ENCODE results near the gene LGALS1. TPM values are rescaled to one million over a fixed set of nuclear protein-coding genes. Genes with fewer than 3 reads are reported as not detected.
A peak's percentile ranks its signal among the peaks of the same experiment; 100 is the strongest.

LGALS1 gene
- total RNA-seq, 1 donor from 2014 or later, result 55.5 TPM

DNA sequence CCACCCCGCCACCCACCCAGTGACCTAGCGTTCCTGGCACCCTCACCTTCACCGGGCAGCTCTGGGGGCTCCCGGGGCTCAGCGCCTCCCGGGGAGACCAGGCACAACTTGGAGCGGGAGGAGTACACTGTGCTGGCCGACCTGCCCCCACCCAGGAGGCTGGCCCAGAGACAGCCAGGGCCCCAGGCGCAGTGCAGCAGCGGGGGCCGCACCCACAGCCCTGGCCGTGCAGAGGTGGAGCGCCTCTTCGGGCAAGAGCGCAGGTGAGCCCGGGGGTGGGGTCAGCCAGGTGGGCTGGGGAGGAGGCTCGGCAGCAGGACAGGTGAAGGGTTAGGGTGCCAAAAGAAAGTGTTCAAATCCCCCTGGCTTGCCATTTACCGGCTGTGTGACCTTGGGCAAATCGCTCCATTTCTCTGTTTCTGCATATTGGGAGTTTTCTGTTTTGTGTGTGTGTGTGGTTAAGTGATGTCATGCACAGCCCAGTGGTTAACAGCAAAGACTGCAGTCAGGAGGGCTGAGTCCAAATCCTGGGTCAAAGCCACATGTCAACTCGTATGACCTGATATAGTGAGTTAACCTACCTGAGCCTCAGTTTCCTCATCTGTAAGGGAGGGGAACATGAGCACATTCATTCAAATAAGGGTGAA, 50.9 kb downstream of the LGALS1 start:
- ATAC-seq, result peak; percentile 49

GRCh38 chr22:37728620-37729019, 53.2 kb downstream of the LGALS1 start:
- no peak for ATAC-seq

Other genes starting within 250 kb of the LGALS1 start
- gene ELFN2, start 248.2 kb upstream of the LGALS1 start, total RNA-seq, result not detected
- gene MFNG, start 189.3 kb upstream of the LGALS1 start, total RNA-seq, result 4.3 TPM
- 10.5 TPM for gene CARD10, start 156.2 kb upstream of the LGALS1 start, total RNA-seq
- gene CDC42EP1, start 115.2 kb upstream of the LGALS1 start, total RNA-seq, result 117 TPM
- not detected for gene LGALS2, start 95.5 kb upstream of the LGALS1 start, total RNA-seq
- 28.4 TPM for gene GGA1, start 66.8 kb upstream of the LGALS1 start, total RNA-seq
- 40.2 TPM for gene SH3BP1, start 36.0 kb upstream of the LGALS1 start, total RNA-seq
- gene PDXP, start 16.9 kb upstream of the LGALS1 start, total RNA-seq, result 2.5 TPM
- 32.8 TPM for gene NOL12, start 10.7 kb downstream of the LGALS1 start, total RNA-seq
- 68.3 TPM for gene TRIOBP, start 21.4 kb downstream of the LGALS1 start, total RNA-seq
- gene GCAT, start 132.3 kb downstream of the LGALS1 start, total RNA-seq, result 21.7 TPM
- 0.32 TPM for gene GALR3, start 147.7 kb downstream of the LGALS1 start, total RNA-seq
- 14.2 TPM for gene ANKRD54, start 168.7 kb downstream of the LGALS1 start, total RNA-seq
- 358 TPM for gene EIF3L, start 173.8 kb downstream of the LGALS1 start, total RNA-seq
- 105 TPM for gene MICALL1, start 230.7 kb downstream of the LGALS1 start, total RNA-seq